NB4 (cell line): Measurements from ENCODE around the gene PLA2G12A.

Experiments
- DNase-seq: peaks from one replicate; pipeline ENCODE4 v3.0.0; 2010; ENCODE audit warnings: low read depth
- H3K4me3 ChIP-seq: one replicate; pipeline ENCODE4 v1.5.1; 2011; ENCODE audit warnings: mild to moderate bottlenecking, low read depth, low read length, moderate library complexity
- MYC ChIP-seq: IDR thresholded peaks from 2 replicates; pipeline ENCODE4 v1.6.1; 2011; ENCODE audit warnings: low read depth, low read length
- POLR2A ChIP-seq: IDR thresholded peaks from 2 replicates; pipeline ENCODE4 v1.6.1; 2011; ENCODE audit warnings: mild to moderate bottlenecking; ENCODE audit not compliant: insufficient read length; ENCODE audit errors: extremely low read depth
- TF ChIP-seq, protein P1 (sequence below): IDR thresholded peaks from one replicate; pipeline ENCODE4 v1.5.1; 2012; ENCODE audit warnings: low read depth, low read length
- TF ChIP-seq, protein P2 (sequence below): IDR thresholded peaks from 2 replicates; pipeline ENCODE4 v1.6.1; 2011; ENCODE audit warnings: low read depth, low read length

The PLA2G12A gene

DNA sequence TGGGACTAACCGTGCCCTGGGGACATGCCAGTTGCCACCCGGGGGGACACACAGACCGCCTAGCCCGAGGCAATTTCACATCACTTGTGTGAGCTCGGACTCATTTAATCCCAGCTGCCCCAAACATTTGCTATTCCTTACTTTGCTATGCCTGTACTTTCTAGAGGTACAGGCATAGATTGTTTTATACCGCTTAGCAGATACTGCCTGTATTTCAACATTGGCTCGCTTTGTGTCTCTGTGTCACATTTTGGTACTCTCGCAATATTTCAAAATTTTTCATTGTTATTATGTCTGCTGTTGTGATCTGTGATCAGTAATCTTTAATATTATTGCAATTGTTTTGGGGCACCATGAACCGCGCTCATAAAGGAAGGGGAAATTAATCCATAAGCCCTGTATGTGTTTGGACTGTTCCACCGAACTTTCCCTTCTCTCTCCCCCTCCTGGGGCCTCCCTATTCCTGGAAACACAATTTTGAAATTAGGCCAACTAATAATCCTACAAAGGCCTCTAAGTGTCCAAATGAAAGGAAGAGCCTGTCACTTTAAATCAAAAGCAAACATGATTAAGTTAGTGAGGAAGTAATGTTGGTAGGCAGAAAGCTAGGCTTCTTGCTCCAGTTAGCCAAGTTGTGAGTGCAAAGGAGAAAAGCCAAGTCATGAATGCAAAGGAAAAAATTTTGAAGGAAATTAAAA, 26.1 kb downstream of the PLA2G12A start:
- TF ChIP-seq POLR2A (no peak), MYC (no peak)
- TF ChIP-seq, protein P1, sequence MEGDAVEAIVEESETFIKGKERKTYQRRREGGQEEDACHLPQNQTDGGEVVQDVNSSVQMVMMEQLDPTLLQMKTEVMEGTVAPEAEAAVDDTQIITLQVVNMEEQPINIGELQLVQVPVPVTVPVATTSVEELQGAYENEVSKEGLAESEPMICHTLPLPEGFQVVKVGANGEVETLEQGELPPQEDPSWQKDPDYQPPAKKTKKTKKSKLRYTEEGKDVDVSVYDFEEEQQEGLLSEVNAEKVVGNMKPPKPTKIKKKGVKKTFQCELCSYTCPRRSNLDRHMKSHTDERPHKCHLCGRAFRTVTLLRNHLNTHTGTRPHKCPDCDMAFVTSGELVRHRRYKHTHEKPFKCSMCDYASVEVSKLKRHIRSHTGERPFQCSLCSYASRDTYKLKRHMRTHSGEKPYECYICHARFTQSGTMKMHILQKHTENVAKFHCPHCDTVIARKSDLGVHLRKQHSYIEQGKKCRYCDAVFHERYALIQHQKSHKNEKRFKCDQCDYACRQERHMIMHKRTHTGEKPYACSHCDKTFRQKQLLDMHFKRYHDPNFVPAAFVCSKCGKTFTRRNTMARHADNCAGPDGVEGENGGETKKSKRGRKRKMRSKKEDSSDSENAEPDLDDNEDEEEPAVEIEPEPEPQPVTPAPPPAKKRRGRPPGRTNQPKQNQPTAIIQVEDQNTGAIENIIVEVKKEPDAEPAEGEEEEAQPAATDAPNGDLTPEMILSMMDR: no peak
- TF ChIP-seq, protein P2, sequence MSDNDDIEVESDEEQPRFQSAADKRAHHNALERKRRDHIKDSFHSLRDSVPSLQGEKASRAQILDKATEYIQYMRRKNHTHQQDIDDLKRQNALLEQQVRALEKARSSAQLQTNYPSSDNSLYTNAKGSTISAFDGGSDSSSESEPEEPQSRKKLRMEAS: no peak
- peak overlapping the region; percentile 72 for H3K4me3 ChIP-seq
- DNase-seq: peak; percentile 28

DNA sequence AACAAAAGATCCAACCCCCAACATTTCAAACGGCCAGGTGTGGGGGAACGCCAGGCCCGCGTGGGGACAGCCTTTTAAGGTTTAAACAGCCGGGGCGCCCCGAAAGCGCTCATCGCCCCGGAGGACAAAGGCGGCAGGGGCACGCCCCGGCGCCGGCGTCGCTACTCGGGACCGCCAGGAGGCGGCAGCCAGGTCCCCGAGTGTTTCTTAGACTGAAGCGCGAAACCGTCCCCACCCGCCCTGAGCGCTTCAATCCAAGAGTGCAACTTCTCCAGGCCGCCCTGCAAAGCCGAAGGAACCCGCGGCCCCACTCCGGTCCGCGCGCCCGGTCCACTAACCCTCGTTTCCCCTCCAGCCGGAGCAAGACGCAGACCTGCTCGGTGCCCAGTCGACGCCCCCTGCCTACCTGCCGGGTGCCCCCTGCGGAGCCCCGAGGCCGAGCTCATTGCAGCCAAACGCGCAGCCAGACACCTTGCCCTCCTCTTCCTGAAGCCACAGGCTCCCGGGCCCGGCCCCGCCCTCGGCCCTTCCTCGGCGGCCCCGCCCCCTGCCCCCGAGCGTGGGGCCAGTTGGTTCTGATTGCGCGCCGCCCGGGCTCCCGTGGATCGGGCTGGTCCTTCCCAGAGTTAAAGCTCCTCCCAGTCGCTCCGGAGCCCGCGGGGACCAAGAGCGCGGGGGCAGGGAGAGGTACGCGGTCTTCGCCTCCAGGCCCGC, 26.8 kb downstream of the PLA2G12A start, which contains the start of gene CASP6:
TSS of gene CASP6 (minus strand) at position 496 of the 714 bp plus-strand sequence. CDS start at position 446, 50 bp downstream.
- H3K4me3 ChIP-seq: peak within 1 kb of the TSS; percentile 72
- TF ChIP-seq, protein P1: peak; percentile 53
- TF ChIP-seq, protein P2: 0 out of 2 replicates have a peak, but pooled peaks have one; percentile 37
- no peak for TF ChIP-seq MYC
- TF ChIP-seq POLR2A: no peak
- peak; percentile 85 for DNase-seq

DNA sequence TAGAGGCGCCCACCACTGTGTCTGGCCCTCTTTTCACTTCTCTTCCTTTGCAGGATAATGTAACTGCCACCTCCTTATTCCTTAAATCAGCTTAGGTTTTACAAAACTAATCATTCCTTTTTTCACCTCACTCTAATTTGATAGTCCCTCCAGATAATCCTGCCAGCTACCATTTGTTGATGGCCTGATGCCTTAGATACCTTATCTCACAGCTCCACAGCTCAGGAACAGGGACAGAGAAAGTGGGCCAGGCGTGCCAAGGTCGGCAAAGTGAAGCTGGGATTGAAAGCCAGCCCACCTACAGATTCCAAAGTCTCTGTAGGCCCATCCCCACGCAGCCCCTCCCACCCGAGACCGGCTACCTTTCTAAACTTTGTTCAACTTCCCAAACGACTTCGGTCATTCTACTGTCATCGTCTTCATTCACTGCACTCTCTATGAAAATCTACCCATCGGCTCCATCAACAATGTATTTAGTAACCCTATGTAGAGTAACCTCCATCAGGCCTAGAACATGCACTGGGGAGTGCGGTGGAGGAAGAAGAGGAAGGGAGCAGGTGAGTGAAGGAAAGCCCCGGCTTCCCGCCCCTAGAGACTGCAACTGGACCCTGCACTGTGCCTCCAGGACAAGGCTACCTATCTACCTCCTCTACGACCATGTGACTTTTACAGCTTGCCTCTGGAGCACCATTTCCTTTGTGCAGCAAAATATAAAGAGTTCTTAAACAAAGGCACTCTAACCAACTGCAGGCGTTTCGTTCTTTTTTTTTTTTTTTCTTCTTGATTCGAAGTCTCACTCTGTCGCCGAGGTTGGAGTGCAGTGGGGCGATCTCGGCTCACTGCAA, 28.1 kb downstream of the PLA2G12A start:
- H3K4me3 ChIP-seq: peak overlapping the region; percentile 72
- no peak for TF ChIP-seq POLR2A
- TF ChIP-seq, protein P1: no peak
- no peak for TF ChIP-seq MYC
- TF ChIP-seq, protein P2: no peak
- peak; percentile 7 for DNase-seq

DNA sequence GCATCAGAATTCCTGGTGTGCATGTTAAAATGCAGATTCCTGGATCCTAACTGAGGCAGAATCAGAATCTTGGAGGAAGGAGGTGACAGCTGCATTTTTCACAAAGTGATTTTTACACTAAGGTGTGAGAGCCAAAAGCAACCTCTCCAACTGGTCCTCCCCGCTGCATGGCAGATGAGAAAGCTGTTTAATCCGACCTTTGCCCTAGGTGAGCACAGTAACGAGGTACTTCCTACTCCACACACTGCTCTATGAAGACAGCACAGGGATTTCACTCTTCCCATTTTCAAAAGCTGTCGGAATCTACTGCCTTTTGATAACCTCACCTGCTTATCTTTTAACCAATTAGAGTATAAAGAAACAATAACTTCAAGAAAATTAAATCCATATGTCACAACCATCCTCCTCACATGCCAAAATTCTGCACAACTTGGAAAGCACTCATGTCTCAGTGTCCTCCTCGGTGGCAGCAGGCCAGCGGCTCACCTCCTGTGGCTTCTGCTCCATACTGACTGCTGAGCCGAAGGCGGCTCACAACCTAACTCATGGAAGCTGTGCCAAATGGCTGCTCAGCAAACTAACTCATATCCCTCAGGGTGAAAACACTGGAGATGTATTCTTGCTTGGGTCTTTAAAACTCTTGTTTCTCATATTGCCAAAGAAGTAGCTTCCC, 30.2 kb downstream of the PLA2G12A start:
- H3K4me3 ChIP-seq: no peak overlapping the region
- DNase-seq: no peak
- TF ChIP-seq POLR2A (no peak), MYC (no peak)
- TF ChIP-seq, protein P1: no peak
- TF ChIP-seq, protein P2: no peak

DNA sequence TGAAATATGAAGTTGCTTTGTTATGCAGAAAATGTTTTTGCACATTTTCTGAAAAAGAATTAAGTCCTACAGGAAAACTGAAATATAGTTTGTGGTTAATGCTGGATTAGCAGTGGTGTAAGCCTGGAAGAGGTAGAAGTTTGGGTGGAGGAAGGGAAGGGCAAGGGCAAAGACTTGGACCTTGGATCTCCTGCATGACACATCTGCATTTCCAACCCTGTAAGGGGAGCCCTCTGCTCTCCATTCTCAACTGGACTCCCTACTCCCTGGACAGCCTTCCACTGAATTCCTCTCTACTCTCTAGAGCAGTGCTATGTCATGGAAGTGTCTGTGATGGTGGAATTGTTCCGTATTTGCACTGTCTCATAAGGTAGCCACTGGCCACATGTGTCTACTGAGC, 31.2 kb downstream of the PLA2G12A start:
- no peak for DNase-seq
- no peak for TF ChIP-seq MYC
- TF ChIP-seq POLR2A: no peak
- TF ChIP-seq, protein P1: no peak
- TF ChIP-seq, protein P2: no peak
- no peak overlapping the region for H3K4me3 ChIP-seq
